ENCODE data around the gene NCOA1.
"Not testable (repeated sequence)": the region's sequence is repeated elsewhere in the genome, so short reads cannot be mapped to it uniquely, and the experiment has no call there.

Gene NCOA1

DNA sequence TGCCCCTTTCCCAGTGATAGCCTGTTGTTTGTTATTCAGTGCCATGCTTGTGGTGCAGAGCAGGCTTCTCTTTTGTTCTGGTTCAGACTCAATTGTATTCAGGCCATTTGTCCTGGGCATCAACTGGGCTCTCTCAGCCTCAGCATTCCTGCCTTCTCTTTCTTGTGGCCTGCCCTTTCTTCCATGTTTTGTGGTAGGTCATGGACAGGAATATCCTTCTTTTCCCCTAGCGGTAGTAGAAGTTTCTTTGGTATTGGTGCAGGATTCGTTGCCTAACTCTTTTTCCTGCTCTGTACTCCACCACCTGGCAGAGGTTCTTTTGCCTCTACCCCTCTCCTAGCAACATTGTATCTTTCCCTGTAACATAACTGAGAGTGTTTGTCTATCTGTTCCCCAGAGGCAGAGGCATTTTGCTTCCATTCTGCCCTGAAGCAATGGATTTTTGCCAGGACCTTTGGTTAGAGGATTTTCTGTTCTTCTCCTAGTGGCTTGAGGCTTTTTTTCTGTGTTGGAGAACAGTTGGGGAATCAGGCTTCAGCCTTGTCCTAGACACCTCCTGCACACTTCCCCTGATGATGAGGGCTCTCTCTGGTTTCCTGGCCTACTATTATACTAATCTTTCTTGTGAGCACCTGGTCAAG, 68.5 kb downstream of the NCOA1 start:
- H3K4me3 ChIP-seq (replicated peaks; ENCODE audit: low read depth, low read length), result no peak overlapping the region
- peak; percentile 40 for DNase-seq (ENCODE audit: low read depth)
- TF ChIP-seq, protein P1, sequence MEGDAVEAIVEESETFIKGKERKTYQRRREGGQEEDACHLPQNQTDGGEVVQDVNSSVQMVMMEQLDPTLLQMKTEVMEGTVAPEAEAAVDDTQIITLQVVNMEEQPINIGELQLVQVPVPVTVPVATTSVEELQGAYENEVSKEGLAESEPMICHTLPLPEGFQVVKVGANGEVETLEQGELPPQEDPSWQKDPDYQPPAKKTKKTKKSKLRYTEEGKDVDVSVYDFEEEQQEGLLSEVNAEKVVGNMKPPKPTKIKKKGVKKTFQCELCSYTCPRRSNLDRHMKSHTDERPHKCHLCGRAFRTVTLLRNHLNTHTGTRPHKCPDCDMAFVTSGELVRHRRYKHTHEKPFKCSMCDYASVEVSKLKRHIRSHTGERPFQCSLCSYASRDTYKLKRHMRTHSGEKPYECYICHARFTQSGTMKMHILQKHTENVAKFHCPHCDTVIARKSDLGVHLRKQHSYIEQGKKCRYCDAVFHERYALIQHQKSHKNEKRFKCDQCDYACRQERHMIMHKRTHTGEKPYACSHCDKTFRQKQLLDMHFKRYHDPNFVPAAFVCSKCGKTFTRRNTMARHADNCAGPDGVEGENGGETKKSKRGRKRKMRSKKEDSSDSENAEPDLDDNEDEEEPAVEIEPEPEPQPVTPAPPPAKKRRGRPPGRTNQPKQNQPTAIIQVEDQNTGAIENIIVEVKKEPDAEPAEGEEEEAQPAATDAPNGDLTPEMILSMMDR (IDR thresholded peaks at IDR 0.05; ENCODE audit: low read length, missing control alignments), result no peak

DNA sequence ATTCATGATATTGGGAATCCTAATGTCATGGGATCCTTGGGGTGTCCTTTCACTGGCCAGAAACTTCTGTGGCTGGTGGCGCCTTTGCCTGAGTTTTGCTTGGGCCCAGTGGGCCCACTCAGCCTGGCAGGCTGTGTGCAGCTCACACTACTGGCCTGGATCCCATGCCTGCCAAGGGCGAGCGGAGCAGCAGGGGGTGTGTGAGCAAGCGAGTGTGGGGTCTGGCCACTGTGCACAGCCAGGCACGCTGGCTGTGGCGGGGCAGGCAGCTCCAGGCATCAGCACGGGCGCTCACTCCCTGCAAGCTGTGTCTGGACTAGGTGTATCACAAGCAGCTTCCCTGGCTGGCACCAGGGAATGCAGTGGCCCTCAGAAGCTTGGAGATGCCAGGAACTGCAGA, 74.5 kb downstream of the NCOA1 start:
- TF ChIP-seq, protein P1 (IDR thresholded peaks at IDR 0.05; ENCODE audit: low read length, missing control alignments), result no peak
- no peak overlapping the region for H3K4me3 ChIP-seq (replicated peaks; ENCODE audit: low read depth, low read length)
- DNase-seq (ENCODE audit: low read depth), result no peak

DNA sequence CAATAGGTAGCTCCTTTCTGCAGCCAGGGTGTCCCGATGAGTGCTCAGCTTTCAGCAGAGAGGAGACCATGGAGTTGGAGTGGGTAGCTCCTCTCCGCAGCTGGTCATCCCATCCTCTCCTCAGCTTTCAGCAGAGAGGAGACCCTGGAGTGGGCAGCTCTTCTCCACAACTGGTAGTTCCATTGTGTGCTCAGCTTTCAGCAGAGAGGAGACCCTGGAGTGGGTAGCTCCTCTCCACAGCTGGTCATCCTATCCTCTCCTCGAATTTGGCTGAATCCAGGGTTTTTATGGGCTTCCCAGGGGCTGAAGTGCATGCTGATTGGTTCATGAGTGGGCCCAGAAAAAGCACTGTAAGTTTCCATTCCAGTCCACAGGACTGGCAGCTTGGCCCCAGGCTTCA, 75.2 kb downstream of the NCOA1 start:
- DNase-seq (ENCODE audit: low read depth), result no peak
- TF ChIP-seq, protein P1 (IDR thresholded peaks at IDR 0.05; ENCODE audit: low read length, missing control alignments), result no peak
- no peak overlapping the region for H3K4me3 ChIP-seq (replicated peaks; ENCODE audit: low read depth, low read length)

DNA sequence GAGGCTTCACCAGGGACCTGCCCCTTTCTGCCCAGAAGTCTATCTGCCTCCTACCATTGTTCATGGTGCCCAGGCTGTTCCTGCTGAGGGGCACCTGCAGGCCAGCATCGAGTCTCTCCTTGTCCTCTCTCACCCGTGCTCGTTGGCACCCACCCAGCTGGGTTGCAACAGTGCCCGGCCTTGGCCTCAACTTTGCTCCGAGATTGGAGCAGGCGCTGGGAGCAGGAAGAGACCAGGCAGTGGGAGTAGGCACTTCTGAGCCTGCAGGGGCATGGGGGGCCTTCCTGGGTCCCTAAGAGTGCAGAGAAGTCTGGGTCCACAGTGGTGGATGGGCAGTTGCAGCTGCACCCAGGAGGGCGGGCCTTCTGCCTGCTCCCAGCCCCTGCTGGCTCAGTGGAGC, 75.6 kb downstream of the NCOA1 start:
- TF ChIP-seq, protein P1 (IDR thresholded peaks at IDR 0.05; ENCODE audit: low read length, missing control alignments), result no peak
- no peak for DNase-seq (ENCODE audit: low read depth)
- no peak overlapping the region for H3K4me3 ChIP-seq (replicated peaks; ENCODE audit: low read depth, low read length)

DNA sequence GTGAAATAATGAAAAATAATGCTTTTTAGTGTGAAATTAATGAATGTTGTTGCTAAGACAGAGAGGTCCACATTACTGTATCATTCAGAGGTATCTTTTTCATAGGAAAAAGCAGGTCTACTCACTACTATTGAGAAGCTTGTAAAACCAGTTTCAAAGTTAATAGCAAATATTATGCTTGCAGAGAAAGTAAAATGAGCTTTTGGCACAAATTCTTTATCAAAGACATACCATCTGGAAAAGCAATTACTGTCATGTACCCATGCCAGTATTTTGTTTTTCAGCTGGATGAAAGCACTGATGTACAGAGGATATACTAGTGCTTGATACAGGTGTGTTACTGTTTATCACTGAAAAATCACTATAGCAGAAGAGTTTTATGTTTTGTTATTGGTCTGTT, 77.5 kb downstream of the NCOA1 start:
- DNase-seq (ENCODE audit: low read depth), result no peak
- no peak overlapping the region for H3K4me3 ChIP-seq (replicated peaks; ENCODE audit: low read depth, low read length)
- TF ChIP-seq, protein P1 (IDR thresholded peaks at IDR 0.05; ENCODE audit: low read length, missing control alignments), result no peak

DNA sequence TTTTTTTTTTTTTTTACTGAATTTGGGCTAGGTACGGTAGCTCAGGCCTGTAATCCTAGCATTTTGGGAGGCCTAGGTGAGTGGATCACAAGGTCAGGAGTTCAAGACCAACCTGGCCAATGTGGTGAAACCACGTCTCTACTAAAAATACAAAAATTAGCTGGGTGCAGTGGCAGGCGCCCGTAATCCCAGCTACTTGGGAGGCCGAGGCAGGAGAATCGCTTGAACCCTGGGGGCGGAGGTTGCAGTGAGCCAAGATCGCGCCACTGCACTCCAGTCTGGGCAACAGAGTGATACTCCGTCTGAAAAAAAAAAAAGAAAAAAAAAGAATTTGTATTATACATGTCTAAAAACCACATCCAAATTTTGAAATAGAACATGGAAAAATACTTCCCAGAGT, 78.5 kb downstream of the NCOA1 start:
- DNase-seq (ENCODE audit: low read depth); H3K4me3 ChIP-seq (replicated peaks; ENCODE audit: low read depth, low read length): not testable (repeated sequence)

DNA sequence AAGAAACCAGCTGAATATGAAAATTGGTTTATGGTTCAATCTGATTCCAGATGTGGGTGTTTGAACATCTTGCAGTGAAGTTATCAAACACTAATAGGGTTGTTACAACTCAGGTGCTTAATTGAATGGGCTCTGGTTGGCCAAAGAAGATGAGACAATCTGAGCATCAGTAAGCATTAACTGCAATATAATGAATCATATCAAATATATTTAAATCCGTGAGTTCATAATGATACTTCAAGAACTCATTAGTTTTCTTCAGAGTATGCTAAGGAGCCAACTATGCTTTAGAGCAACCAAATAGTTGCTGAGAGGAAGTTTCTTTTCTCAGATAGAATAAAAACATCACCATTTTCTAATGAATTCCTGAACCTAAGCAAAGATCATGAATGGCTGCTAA, 79.2 kb downstream of the NCOA1 start:
- TF ChIP-seq, protein P1 (IDR thresholded peaks at IDR 0.05; ENCODE audit: low read length, missing control alignments), result no peak
- DNase-seq (ENCODE audit: low read depth), result no peak
- H3K4me3 ChIP-seq (replicated peaks; ENCODE audit: low read depth, low read length), result no peak overlapping the region
